Anterior cingulate cortex (tissue), 58 donors: ENCODE measurements around the gene LHFPL3.
"Not testable (repeated sequence)": the region's sequence is repeated elsewhere in the genome, so short reads cannot be mapped to it uniquely, and the experiment has no call there.

Experiments used
- DNase-seq, 58 donors: peaks; one replicate each; lab custom pipeline; 2025; lab: John Stamatoyannopoulos, UW

LHFPL3 gene

DNA sequence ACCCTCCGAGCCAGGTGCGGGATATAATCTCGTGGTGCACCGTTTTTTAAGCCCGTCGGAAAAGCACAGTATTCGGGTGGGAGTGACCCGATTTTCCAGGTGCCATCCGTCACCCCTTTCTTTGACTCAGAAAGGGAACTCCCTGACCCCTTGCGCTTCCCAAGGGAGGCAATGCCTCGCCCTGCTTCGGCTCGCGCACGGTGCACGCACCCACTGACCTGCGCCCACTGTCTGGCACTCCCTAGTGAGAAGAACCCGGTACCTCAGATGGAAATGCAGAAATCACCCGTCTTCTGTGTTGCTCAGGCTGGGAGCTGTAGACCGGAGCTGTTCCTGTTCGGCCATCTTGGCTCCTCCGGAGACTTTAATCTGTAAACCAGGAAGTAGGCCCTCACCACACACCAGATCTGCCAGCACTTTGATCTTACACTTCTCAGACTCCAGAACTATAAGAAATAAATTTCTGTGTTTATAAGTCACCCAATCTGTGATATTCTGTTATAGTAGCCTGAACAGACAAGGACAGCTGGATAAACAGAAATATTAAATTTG lies 235.0 kb downstream of the LHFPL3 start:
- DNase-seq, result not testable (repeated sequence)

DNA sequence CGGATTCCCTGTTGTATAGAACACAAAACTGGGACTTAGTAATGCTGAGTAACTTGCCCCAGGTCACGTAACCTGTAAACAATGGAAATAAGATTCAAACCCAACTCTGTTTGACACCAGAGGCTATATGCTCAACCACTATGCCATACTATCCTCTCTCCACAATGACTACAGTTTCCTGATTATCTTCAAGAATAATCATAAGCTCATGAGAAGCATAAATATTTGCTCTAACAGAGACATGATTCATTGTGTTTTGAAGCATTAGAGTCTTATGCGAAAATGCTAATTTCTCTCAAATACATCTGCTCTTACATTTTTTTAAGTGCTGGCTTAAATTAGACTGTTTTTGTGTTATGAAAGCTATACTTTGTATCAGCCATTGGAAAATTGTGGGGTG lies 241.3 kb downstream of the LHFPL3 start:
- no peak for DNase-seq

DNA sequence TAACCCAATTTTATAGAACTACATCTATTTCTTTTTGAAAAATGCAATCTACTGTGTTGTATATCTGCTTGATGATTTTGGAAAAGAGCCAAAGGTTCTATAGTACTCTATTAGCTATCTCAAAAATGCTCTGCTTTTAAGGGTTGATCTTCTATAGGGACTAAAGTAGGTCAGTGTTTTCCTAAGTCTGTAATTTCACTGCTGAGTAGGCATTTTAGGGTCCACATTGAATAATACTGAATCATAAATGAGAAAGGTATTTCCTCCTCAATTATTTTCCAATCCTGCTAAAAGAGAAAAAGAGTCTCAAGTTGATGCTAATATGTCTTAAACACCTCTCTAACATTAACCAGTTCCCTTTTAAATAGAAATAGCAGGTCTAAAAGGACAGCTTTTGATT lies 244.2 kb downstream of the LHFPL3 start:
- DNase-seq, result no peak

DNA sequence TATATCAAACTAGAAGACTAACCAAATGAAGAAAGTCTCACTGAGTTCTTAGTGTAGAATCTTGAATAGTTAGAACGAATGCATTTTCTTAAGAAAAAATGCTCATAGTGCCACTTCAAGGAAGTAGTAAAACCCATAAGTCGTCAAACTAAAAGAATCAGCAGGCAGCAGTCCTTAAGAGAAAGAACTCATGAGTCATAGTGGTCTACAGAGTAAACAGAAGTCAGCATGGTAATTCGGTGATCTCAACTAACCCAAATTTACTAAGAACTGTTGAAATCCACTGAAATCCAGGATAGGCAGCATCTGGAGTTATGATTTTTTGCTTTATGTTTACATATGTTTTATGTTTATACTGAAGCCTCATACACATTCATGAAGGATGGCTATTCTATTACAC lies 256.2 kb downstream of the LHFPL3 start:
- no peak for DNase-seq

DNA sequence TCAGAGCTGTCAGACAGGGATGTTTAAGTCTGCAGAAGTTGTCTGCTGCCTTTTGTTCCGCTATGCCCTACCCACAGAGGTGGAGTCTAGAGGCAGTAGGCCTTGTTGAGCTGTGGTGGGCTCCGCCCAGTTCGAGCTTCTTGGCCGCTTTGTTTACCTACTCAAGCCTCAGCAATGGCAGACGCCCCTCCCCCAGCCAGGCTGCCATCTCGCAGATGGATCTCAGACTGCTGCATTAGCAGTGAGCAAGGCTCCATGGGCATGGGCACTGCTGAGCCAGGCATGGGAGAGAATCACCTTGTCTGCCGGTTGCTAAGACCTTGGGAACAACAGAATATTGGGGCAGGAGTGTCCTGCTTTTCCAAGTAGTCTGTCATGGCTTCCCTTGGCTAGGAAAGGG lies 267.2 kb downstream of the LHFPL3 start:
- not testable (repeated sequence) for DNase-seq

DNA sequence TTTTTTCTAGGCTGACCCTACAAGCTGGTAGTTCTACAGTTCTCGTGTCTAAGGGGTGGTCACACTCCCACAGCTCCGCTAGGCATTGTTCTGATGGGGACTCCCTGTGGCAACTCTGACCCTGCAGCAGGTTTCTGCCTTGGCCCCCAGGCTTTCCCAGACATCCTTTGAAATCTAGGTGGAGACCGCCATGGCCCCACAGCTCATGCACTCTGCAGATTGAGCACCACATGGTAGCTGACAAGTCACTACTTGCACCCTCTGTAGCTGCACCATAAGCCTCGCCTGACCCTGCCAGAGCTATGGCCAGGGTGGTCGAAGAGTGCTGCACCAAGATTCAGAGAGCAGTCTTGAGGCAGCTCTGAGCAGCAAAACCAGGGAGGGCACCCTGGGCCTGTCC lies 275.6 kb downstream of the LHFPL3 start:
- DNase-seq, result no peak

DNA sequence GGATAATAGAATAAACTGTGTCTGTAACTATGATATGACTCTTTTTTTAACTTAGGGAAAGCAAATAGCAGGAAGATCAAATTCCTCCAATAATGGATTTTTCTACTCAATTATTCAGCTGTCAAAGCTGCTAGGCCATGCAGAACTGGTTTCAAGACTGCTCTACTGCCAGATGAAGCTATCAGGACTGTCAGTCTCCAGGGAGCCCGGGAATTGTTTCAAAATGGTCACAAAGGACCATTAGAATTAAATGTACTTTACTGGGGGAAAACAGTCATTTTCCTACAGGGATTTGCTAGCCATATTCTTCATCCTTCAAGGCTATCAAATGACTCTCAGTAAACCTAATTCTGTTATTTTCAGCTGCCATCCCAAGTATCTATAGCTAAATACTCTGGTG lies 276.3 kb downstream of the LHFPL3 start:
- DNase-seq, result no peak

DNA sequence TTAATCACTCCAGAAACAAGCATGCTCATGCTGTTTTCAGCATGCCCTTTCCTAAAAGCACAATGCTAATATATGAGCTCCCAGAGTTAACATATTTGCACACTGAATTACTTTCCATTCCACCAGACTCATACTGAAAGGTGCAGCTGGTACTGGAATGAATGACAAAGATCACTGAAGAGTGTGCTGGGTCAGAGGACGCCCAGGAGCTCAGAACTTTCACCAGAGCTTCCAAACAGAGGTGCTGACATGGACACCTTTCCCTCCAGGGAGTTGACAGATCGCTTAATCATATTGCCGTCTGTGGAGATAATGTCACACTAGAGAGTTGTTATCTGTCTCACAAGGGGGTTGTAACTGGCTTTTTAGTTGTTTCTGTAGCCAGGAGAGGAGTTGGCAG lies 292.9 kb downstream of the LHFPL3 start:
- no peak for DNase-seq

DNA sequence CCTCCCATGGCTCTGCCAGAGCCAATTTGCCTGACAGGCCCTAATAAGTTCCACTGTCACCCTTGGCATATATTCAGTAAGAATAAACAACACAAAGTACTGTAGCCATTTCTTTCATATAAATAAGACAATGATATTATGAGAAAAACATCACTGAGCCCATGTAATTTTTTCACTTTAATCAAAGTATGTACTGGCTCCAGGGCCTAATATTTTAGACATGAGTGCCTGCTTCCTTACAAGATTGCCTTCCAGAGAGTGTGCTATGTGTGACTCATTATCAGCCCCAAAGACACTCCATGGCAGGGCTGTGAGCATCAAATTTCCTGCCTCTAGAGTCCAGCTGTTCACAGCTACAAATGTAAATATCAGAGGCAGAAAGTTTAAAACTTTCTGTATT lies 297.6 kb downstream of the LHFPL3 start:
- DNase-seq, result no peak

DNA sequence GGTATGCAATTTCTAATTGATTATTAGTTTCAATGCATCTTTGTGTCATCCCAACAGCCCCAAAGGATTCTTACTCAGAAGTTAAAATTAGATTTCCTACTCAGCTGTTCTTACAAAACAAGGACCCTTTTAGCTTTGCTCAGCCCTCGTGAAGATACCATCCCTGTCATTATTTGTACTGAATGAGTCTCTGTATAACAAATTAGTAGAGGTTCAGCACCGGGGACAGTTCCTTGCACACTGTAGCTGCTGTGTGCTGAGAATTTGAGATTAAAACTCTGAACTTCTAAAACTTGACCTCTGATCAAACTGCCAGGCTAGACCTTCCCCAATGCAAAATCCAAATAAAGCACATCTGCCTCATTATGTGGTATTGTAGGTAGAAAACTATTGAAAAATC lies 299.1 kb downstream of the LHFPL3 start:
- peak in 1 of 58 donors; percentile 1 for DNase-seq

DNA sequence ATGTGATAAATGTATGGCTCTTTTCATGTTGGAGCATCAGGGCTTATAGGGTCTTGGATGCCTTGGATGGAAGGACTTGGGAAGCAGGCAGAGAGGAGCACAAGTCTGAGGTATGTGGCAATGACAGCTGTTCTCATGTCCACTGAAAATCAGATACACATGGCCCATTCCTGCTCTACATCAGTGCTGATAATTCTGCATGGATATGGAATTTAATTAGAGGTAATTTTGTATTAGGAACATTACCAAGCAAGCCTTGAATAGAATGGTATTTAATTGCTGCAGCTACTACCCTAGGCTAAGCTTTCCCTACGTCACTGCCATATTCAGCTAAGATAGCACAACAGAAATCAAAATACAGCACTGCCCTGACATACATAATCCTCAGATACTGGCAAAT lies 299.6 kb downstream of the LHFPL3 start:
- no peak for DNase-seq

DNA sequence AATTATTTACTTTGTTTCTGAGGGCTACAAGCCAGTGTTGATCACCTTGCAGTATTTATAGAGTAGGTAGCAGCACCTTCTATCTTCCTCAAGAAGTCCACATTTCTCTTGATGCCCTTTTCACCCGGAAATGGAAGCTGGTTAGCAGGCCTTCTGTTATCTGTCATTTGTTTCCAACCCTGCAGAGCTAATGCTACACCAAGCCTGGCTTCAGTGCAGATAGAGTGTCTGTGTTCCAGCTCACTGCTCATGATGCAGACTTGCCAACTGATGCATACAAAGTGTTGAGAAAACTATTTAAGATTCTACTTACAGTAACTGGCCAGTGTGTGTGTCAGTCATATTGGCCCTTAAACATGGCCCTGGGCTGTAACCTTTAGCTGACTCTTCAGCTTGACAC lies 301.0 kb downstream of the LHFPL3 start:
- DNase-seq, result no peak

DNA sequence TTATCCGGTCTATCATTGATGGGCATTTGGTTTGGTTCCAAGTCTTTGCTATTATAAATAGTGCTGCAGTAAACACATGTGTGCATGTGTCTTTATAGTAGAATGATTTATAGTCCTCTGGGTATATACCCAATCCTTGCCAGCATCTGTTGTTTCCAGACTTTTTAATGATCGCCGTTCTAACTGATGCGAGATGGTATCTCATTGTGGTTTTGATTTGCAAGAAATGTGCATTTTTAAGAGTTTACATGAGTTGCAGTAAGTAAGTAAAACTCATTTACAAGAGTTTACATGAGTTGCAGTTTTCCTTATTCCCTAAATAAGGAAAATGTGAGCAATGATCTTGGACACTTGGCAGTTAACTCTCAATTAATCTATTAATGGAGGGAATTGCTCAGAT lies 312.1 kb downstream of the LHFPL3 start:
- no peak for DNase-seq

DNA sequence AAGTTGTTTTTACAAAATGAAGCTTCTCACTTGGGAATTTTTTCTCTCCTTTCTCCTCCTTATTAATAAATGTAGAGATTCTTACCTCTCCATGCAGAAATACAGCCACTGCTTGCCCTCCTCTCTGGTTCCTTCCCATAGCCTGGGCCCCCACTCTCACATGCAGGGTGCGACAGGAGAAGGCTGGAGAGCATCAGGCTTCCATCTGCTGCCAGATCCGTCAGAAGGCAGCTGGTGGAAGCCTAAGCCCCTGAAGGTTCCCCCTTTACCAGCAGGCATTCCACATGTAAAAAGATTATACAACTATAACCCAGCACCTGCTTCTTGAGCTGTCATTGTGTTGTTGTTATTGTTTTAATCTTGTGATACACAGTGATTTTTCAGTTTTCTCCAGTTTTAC lies 314.2 kb downstream of the LHFPL3 start:
- no peak for DNase-seq

DNA sequence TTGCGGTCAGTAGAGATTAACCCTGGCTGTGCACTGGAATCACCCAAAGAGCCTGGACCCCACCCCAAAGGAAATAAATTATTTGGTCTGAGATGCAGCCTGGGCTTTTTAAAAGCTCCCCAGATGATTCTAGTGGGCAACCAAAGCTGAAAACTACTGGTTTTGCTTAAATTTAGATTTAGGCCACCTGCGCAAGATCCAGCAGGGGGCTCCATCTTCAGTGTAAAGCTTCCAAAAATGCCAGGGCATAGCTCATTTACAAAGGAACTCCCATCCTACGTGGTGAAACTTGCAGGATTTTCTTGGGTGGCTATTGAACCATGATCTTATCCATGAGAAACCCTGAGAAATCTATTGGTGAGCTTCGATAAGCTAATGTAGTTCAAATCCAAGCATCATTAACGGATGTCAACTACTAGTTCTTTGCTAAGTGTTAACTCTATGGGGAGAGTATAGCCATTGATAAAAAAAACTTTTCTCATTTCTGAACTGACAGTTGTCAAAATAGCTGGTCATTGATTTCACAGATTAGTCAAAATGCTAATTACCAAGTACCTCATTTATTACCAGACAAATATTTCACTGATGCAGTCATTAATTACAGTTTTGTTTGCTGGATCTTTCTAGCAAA lies 315.3 kb downstream of the LHFPL3 start:
- no peak for DNase-seq

DNA sequence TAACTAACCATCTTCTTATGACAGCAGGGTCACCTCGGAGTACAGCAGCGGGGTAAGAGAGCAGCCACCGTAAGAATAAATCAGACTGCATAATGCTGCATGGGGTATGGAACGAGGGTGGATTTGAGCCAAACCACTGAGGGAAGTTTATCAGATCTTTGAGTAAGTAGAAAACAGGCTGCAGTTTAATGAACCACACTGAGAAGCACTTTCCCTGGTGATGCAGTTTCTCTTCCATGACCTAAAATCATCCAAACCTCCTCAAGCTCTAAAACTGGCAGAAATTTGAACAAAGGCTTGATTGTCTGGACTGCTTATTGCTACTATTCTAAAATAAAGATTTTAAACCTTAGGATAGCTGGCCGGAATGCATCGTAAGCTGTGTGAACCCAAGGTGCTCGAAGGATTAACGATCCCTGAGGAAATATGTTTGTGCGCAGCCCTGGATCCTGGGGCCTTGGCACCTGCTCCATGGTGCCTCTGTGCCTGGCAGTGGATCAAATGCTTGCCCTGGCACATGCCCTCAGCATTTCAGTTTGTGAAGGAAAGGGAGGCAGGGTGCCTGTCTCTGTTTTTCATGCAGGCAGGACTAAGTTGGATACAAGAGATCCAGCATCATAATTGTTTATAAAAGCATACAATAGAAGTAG lies 322.7 kb downstream of the LHFPL3 start:
- peak in 17 of 58 donors; percentile 1 to 24 (median 13) for DNase-seq

DNA sequence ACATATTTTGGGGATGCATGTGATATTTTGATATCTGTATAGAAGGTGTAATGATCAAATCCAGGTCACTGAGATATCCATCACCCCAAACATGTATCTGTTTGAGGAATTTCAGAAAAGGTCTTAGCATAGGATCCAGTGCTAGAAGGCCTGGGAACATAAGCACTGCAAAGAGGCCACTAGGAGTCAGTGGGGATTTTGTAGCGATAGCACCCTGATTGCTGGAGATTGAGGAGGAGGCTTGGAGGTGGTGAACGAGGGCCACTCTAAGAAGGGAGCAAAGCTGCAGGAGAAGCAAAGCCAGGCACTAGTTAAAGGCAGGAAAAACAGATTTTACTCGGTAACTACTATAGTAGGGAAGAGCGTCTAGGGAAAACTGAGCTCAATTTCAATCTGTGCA lies 324.0 kb downstream of the LHFPL3 start:
- DNase-seq, result no peak

DNA sequence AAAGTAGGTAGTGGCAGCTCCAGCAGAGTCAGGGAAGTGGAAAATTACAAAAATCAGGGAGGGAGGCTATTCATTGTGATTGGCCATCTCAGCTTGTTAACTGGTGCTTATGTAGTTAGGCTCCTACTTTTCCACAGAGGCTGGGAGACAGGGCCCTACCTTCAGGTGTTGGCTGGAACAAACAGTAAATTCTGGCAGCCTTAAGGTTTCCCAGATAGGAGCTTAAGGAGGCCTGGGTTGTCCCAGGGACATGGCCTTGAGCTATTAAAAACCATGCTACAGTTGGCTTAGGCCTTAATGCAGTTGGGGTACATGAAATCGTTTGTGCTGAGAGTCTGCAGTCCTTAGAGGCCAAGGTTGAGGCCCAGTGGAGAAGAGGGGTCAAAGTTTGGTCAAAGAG lies 324.5 kb downstream of the LHFPL3 start:
- no peak for DNase-seq

DNA sequence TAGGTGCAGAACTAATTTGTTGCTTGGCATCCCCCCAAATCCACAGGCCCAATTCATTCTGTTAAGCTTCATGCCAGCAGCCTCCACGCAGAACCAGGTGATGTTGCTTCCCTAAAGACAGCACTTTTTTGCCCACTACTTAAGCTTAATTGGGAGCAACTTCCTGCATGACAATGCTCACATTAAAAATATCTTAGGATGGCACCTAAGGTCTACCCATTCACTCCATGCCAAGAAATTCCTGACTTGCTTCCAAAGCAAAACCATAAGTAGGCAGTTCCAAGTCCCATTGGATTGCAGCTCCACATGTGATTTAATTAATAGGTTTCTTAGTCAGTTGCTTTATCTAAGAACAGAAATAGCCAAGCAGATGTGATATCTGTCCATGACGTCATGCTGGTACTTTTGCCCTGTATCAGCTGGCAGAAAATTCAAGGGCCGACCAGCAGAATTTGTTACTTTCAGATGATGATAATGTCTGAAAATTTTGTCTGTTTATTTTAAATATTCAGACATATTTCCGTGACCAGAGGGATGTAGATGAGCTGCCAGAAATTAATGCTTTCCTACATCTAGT lies 325.5 kb downstream of the LHFPL3 start:
- DNase-seq, result no peak

DNA sequence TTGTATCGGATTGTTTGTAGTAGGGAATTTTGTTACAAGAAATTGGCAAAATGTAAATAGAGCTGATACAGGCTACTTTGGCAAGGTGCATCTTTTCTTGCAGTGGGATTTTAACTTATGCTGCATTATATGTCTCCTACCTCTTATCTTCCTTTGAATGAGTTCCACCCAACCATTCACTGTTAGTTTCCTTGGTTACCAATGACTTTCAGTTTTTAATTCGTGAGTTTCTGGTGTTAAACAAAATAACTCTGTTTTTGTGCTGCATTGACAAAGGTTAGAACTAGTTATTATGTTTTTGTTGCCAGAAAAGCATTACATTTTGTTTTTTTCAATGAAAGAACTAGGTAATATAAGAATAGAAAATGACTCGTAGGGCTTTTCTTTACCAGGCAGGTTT lies 327.2 kb downstream of the LHFPL3 start:
- no peak for DNase-seq

DNA sequence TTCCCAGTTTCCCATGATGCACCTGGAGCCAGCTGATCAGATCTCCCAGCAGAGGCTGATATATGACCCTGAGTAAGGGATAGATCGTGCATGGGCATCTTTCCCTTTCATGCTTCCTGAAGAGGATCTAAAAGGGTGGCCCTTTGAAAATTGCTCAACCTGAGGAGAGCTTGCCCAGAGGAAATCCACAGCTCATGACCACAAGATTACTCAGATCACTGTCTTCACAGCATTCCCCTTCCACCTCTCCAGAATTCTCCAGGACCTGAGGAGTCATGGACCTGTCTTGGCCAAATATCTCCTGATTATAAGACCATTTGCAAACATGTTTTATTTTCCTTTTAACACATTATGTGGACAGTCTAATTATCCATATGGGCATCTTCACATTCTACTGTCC lies 328.1 kb downstream of the LHFPL3 start:
- no peak for DNase-seq

DNA sequence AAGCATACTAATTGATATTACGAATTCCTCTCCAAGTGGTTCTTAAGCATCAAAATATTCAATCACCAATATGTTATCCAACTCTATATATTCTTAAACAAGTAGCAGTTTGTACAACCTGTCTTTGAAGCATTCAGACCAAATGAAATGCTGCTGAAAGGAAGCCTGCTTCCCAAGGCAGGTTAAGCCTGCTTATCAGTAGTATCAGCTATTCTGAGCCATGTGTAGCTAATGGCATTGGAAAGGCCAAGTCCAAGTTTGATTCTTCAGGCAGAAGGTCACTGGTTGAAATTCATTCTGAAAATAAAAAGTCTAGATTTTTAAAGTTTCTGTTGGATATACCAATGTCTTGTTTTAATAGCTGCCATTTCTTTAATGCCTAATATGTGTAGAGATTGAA lies 328.7 kb downstream of the LHFPL3 start:
- no peak for DNase-seq
